Breast epithelium (tissue), 3 donors: ENCODE results near the gene PRDM2.

Source experiments
- CTCF ChIP-seq, 3 donors: fragments of 450-650 bp; IDR thresholded peaks; one replicate each; pipeline ENCODE4 v1.5.1; 2016 to 2017; ENCODE audit warnings: antibody characterized with exemption in 3 of 3, mild to moderate bottlenecking in 3 of 3, moderate library complexity in 3 of 3
- POLR2A ChIP-seq: fragments of 450-650 bp; IDR thresholded peaks from one replicate; pipeline ENCODE4 v1.6.1; 2016; ENCODE audit warnings: antibody characterized with exemption, mild to moderate bottlenecking, moderate library complexity

GRCh38 chr1:13751458-13751871 lies 51.5 kb downstream of the PRDM2 start:
- TF ChIP-seq CTCF (IDR thresholded peaks at IDR 0.05) (no peak), POLR2A (no peak)
